Inflammatory macrophage treated with lipopolysaccharide for 1 hour (primary cell): ENCODE measurements around the gene EIPR1.
"Not testable (repeated sequence)": the region's sequence is repeated elsewhere in the genome, so short reads cannot be mapped to it uniquely, and the experiment has no call there.

Experiments used
- DNase-seq, 2 donors: peaks; one replicate each; pipeline ENCODE4 v3.0.0-alpha.2; 2020 to 2022

Gene EIPR1

GRCh38 chr2:3301001-3301400 is 76.6 kb downstream of the EIPR1 start:
- no peak for DNase-seq

DNA sequence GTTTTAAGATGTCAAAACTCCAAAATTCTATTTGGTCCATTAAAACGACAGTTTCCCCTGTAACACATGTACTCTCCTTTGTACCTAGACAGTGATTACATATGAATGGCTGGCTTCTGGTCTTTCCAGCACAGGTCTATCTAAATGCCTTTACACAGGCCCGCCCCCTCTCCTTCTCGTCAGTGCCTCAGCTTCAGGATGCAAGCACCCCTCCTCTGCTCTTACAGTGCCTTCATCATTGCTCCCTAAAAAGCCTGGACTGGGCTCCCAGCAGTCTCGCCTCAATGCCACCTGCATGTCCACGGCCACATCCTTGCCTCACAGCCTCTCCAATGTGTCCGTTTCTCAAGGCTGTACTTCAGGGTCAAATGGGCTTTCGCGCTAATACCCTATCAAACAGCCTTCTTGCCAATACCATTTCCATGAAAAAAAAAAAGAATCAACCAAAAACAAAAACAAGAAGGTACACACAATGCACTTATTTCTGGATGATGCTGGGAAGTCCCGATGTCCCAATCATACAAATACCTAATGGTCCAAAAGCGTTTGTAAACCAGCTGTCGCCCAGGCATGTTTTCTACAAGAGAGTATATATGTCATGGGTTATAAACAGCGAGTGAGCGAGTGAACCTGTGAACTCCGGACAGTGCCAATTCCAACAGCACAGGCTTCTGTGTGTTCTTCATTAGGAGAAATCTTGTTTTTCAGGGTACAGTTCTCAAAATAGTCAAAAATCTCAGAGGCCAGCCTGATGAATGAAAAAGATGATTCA is 77.2 kb downstream of the EIPR1 start:
- DNase-seq = no peak

- no peak for DNase-seq
Measured at GRCh38 chr2:3299703-3300102, 77.9 kb downstream of the EIPR1 start.

GRCh38 chr2:3299130-3299529 is 78.5 kb downstream of the EIPR1 start:
- no peak for DNase-seq

- DNase-seq = no peak
Measured at GRCh38 chr2:3298191-3298590, 79.4 kb downstream of the EIPR1 start.

GRCh38 chr2:3297523-3297922 is 80.1 kb downstream of the EIPR1 start:
- no peak for DNase-seq

GRCh38 chr2:3296182-3296972 is 81.2 kb downstream of the EIPR1 start:
- DNase-seq = no peak

GRCh38 chr2:3294493-3294892 is 83.1 kb downstream of the EIPR1 start:
- no peak for DNase-seq

GRCh38 chr2:3294069-3294468 is 83.5 kb downstream of the EIPR1 start:
- no peak for DNase-seq

DNA sequence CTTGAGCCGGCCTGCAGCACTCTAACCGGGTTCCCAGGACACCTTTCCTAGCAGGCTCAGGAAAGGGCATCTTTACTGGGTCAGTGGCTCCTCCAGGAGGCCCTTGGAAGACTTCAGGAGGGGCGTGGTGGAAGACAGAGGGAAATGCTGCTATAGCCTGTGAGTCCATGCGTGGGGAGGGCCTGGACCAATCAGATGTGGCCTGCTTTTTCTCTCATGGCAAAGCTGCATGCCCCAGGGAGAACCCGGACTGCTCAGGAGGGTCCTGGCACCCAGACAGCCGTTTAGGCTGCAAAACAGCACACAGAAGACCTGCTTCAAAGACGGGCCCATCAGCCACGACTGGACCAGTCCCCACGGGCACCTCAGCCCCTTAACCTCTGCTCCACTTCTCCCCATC is 84.4 kb downstream of the EIPR1 start:
- DNase-seq = no peak

DNA sequence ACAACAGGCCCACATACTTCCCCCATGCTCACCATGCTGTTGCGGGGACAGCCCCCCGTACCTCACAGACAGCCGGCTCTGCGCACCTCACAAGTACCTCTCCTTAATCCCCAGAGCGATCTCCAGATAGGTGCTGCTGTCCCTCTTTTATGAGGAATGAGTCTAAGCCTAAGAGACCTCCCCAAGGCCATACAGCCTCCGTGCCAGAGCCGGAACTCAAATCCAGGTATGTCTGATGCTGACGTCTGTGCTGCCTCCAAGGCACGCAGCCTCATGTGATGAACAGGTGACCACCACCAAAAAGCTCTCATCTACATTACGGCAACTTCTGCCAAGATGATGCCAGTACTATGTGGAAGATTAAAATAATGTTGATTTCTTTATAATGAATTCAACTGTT is 85.2 kb downstream of the EIPR1 start:
- no peak for DNase-seq

- no peak for DNase-seq
Measured at GRCh38 chr2:3291750-3292149, 85.9 kb downstream of the EIPR1 start.

GRCh38 chr2:3291113-3291512 is 86.5 kb downstream of the EIPR1 start:
- no peak for DNase-seq

DNA sequence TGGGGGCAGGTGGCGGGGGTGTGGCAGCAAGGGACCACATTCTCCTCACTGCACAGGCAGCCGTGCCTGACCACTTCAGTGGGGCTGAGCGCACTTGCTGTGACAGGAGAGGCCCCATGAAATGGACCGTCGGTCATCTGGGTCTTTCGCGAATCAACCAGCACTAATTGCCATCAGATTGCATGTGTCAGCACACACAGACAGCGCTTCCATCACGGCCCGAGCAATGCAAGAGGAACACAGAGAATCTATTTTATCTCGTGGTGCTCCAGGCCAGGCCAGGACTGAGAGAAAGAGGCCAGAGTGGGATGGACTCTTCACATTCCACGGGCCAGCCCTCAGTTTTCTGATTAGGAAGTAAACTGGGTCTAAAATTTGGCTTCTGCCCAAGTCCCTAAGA is 87.0 kb downstream of the EIPR1 start:
- DNase-seq = no peak

DNA sequence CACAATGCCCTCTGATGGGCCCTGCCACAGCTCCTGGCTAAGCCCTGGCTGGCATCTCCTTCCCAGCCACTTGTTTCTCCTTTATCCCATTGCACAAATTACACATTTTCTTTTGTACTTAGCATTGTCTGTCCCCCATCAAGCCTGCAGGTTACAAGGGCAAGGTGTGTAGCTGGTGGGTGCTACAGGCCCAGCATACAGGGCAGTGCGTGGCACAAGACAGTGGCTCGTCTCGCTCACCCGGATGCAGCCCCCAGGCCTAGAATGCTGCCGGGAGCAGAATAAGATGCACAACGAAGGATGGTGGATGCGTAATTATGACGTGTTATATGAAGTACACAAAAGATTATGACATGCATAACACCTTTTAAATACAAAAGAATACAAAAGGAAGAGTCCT is 87.6 kb downstream of the EIPR1 start:
- DNase-seq = no peak

- DNase-seq = no peak
Measured at GRCh38 chr2:3289526-3289925, 88.1 kb downstream of the EIPR1 start.

DNA sequence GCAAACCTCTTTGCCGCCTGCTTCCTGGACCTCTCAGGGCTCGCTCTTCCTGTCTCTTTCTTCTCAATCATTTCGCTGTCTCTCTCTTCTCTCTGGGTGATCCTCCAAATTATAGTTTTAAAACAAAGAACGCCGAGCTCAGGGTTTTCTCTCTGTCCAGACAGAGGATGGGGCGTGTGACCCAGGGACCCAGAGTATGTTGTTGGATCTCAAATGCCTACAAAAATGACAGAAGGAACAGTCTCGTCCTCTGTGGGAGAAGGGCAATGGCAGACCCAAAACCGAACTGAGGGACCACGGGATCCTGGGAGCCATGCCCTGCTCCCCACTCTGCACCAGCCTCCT is 88.5 kb downstream of the EIPR1 start:
- no peak for DNase-seq

DNA sequence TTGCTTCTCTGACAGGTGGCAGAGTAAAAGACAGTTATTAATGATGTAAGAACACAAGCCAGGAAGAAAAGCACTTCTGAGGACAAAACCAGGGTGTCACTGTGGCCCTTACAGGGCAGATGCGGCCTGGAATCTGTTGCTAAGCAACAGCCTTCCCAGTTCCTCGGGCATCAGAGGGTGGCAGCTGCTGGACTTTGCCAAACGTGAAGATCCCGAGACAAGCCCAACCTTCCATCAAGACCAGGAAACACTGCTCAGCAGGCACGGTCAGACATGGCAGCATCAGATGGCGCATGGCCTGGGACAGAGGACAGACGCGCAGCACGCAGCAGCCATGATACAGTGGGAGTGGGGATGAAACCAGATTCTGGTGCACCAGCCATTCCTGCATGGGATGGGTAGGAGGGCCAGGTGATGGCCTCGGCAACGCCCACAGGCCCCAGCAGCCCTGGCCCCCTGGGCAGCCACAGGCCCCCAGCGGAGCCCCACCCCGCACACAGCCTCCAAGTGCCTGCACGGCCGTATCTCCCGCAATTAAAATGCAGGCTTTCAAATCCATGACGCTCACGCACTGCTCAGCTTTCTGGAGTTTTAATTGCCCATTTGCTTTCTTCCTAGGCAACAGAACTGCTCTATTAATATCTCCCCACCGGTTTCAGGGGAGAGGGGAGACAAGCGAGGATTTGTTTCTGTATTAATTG is 89.0 kb downstream of the EIPR1 start:
- no peak for DNase-seq

GRCh38 chr2:3287896-3288295 is 89.7 kb downstream of the EIPR1 start:
- DNase-seq = no peak

GRCh38 chr2:3286646-3287036 is 91.0 kb downstream of the EIPR1 start:
- not testable (repeated sequence) for DNase-seq

GRCh38 chr2:3285901-3286645 is 91.5 kb downstream of the EIPR1 start:
- DNase-seq = no peak

GRCh38 chr2:3284657-3285630 is 92.7 kb downstream of the EIPR1 start:
- DNase-seq = no peak
